ENCODE results near the gene PTPRR. TPM values are rescaled to one million over a fixed set of nuclear protein-coding genes. Genes with fewer than 3 reads are reported as not detected.

PTPRR gene
- total RNA-seq, 4 donors from 2014 or later, result 0.19 TPM; not detected in 3

GRCh38 chr12:70876952-70877351, 43.6 kb downstream of the PTPRR start:
- no peak overlapping the region for H3K27ac ChIP-seq
- no peak for TF ChIP-seq POLR2A (IDR thresholded peaks at IDR 0.05)
- TF ChIP-seq, protein P1, sequence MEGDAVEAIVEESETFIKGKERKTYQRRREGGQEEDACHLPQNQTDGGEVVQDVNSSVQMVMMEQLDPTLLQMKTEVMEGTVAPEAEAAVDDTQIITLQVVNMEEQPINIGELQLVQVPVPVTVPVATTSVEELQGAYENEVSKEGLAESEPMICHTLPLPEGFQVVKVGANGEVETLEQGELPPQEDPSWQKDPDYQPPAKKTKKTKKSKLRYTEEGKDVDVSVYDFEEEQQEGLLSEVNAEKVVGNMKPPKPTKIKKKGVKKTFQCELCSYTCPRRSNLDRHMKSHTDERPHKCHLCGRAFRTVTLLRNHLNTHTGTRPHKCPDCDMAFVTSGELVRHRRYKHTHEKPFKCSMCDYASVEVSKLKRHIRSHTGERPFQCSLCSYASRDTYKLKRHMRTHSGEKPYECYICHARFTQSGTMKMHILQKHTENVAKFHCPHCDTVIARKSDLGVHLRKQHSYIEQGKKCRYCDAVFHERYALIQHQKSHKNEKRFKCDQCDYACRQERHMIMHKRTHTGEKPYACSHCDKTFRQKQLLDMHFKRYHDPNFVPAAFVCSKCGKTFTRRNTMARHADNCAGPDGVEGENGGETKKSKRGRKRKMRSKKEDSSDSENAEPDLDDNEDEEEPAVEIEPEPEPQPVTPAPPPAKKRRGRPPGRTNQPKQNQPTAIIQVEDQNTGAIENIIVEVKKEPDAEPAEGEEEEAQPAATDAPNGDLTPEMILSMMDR (IDR thresholded peaks at IDR 0.05), result no peak
- no peaks in the 10 kb centered on the region for H3K4me1 ChIP-seq
- no peaks in the 10 kb centered on the region for H3K9me3 ChIP-seq
- 23 to 39% methylated on average over 3 of the region's 3 CpGs for WGBS, 2 donors
- no peak for DNase-seq
- H3K4me3 ChIP-seq, result no peak overlapping the region
- no peaks in the 10 kb centered on the region for H3K36me3 ChIP-seq
- no peaks in the 10 kb centered on the region for H3K27me3 ChIP-seq
- intact Hi-C loops (cut with DNase I), result no loop called here

- no peak overlapping the region for H3K27ac ChIP-seq
- TF ChIP-seq POLR2A (IDR thresholded peaks at IDR 0.05), result no peak
- TF ChIP-seq, protein P1 (IDR thresholded peaks at IDR 0.05), result no peak
- no peak for DNase-seq
- H3K36me3 ChIP-seq, result no peaks in the 10 kb centered on the region
- no peak overlapping the region for H3K4me3 ChIP-seq
- H3K4me1 ChIP-seq, result no peaks in the 10 kb centered on the region
- intact Hi-C loops (cut with DNase I), result no loop called here
- H3K9me3 ChIP-seq, result no peaks in the 10 kb centered on the region
- H3K27me3 ChIP-seq, result no peaks in the 10 kb centered on the region
Measured at GRCh38 chr12:70875628-70876027, 44.9 kb downstream of the PTPRR start.

- Histone ChIP-seq H3K27ac (no peak overlapping the region), H3K9me3 (no peaks in the 10 kb centered on the region), H3K27me3 (no peaks in the 10 kb centered on the region), H3K36me3 (no peaks in the 10 kb centered on the region), H3K4me3 (no peak overlapping the region), H3K4me1 (no peaks in the 10 kb centered on the region)
- WGBS, 2 donors, result 53 to 60% methylated on average over 3 of the region's 3 CpGs
- intact Hi-C loops (cut with DNase I), result no loop called here
- no peak for TF ChIP-seq POLR2A (IDR thresholded peaks at IDR 0.05)
- TF ChIP-seq, protein P1 (IDR thresholded peaks at IDR 0.05), result no peak
- no peak for DNase-seq
Measured at GRCh38 chr12:70854881-70855568, 65.5 kb downstream of the PTPRR start.

- DNase-seq, result no peak
- H3K4me3 ChIP-seq, result no peak overlapping the region
- H3K27me3 ChIP-seq, result no peaks in the 10 kb centered on the region
- no peaks in the 10 kb centered on the region for H3K9me3 ChIP-seq
- WGBS, 2 donors, result 27 to 58% methylated on average over 3 of the region's 3 CpGs
- peak overlapping the region in 1 of 4 donors; percentile 10 for H3K27ac ChIP-seq
- intact Hi-C loops (cut with DNase I), result no loop called here
- no peaks in the 10 kb centered on the region for H3K36me3 ChIP-seq
- TF ChIP-seq POLR2A (IDR thresholded peaks at IDR 0.05), result no peak
- TF ChIP-seq, protein P1 (IDR thresholded peaks at IDR 0.05), result no peak
- H3K4me1 ChIP-seq, result no peaks in the 10 kb centered on the region
Measured at GRCh38 chr12:70854138-70854537, 66.4 kb downstream of the PTPRR start.

- H3K4me3 ChIP-seq, result no peak overlapping the region
- TF ChIP-seq POLR2A (IDR thresholded peaks at IDR 0.05), result no peak
- TF ChIP-seq, protein P1 (IDR thresholded peaks at IDR 0.05), result no peak
- peak overlapping the region in 2 of 4 donors; percentile 10 to 38 for H3K27ac ChIP-seq
- intact Hi-C loops (cut with DNase I), result no loop called here
- 59 to 85% methylated on average over 3 of the region's 3 CpGs for WGBS, 2 donors
- H3K9me3 ChIP-seq, result no peaks in the 10 kb centered on the region
- no peak for DNase-seq
- H3K4me1 ChIP-seq, result no peaks in the 10 kb centered on the region
- H3K36me3 ChIP-seq, result no peaks in the 10 kb centered on the region
- no peaks in the 10 kb centered on the region for H3K27me3 ChIP-seq
Measured at GRCh38 chr12:70853326-70853725, 67.2 kb downstream of the PTPRR start.

Measured in esophagus squamous epithelium (tissue), 5 donors.